ENCODE data around the gene REXO1. TPM values are rescaled to one million over a fixed set of nuclear protein-coding genes. Genes with fewer than 3 reads are reported as not detected.
A peak's percentile ranks its signal among the peaks of the same experiment; 100 is the strongest.

The REXO1 gene
- total and polyA plus RNA-seq, 2 donors from 2014 or later = 12.1 to 36.8 TPM

GRCh38 chr19:1849132-1849474 is 820 bp upstream of the REXO1 start:
- intact Hi-C loops (cut with DNase I) = no loop called here
- Histone ChIP-seq H3K9me3 (ENCODE audit: control insufficient read depth in 2 of 3, insufficient read depth in 1 of 3, low read length in 3 of 3) (no peaks in the 10 kb centered on the region), H3K4me1 (ENCODE audit: control insufficient read depth in 2 of 3, insufficient read depth in 2 of 3, low read depth in 1 of 3, low read length in 3 of 3) (peaks cover 0 to 30% (median 12%) of the 10 kb centered on the region in 3 donors), H3K27me3 (ENCODE audit: control insufficient read depth, insufficient read depth, low read length) (no peaks in the 10 kb centered on the region), H3K27ac (ENCODE audit: low read depth in 2 of 2, low read length in 2 of 2) (no peak overlapping the region), H3K4me3 (ENCODE audit: low read length in 3 of 3) (no peak overlapping the region), H3K36me3 (ENCODE audit: control insufficient read depth in 2 of 3, insufficient read depth in 3 of 3, low read length in 3 of 3) (no peaks in the 10 kb centered on the region), H3K9ac (ENCODE audit: low read length in 3 of 3) (peak overlapping the region in 1 of 3 donors; percentile 91)
- FAIRE-seq (no peak), DNase-seq (no peak)
- TF ChIP-seq CTCF (IDR thresholded peaks at IDR 0.05; ENCODE audit: borderline replicate concordance, extremely low read depth, insufficient read depth) = no peak

GRCh38 chr19:1847684-1848398 is 442 bp downstream of the REXO1 start:
- Histone ChIP-seq H3K4me3 (ENCODE audit: low read length in 3 of 3) (peak overlapping the region; percentile 75 to 88 (median 80)), H3K9me3 (ENCODE audit: control insufficient read depth in 2 of 3, insufficient read depth in 1 of 3, low read length in 3 of 3) (no peaks in the 10 kb centered on the region), H3K4me1 (ENCODE audit: control insufficient read depth in 2 of 3, insufficient read depth in 2 of 3, low read depth in 1 of 3, low read length in 3 of 3) (peaks cover 0 to 35% (median 12%) of the 10 kb centered on the region in 3 donors), H3K27ac (ENCODE audit: low read depth in 2 of 2, low read length in 2 of 2) (peak overlapping the region; percentile 17 to 22), H3K9ac (ENCODE audit: low read length in 3 of 3) (peak overlapping the region; percentile 61 to 87 (median 77)), H3K36me3 (ENCODE audit: control insufficient read depth in 2 of 3, insufficient read depth in 3 of 3, low read length in 3 of 3) (no peaks in the 10 kb centered on the region), H3K27me3 (ENCODE audit: control insufficient read depth, insufficient read depth, low read length) (no peaks in the 10 kb centered on the region)
- FAIRE-seq (no peak), DNase-seq (peak in 4 of 5 donors; percentile 26 to 85 (median 61))
- intact Hi-C loops (cut with DNase I) = no loop called here
- TF ChIP-seq CTCF (IDR thresholded peaks at IDR 0.05; ENCODE audit: borderline replicate concordance, extremely low read depth, insufficient read depth) = no peak

- Histone ChIP-seq H3K9ac (ENCODE audit: low read length in 3 of 3) (peak overlapping the region; percentile 52 to 77 (median 61)), H3K4me3 (ENCODE audit: low read length in 3 of 3) (peak overlapping the region; percentile 75 to 88 (median 80)), H3K4me1 (ENCODE audit: control insufficient read depth in 2 of 3, insufficient read depth in 2 of 3, low read depth in 1 of 3, low read length in 3 of 3) (peaks cover 0 to 36% (median 12%) of the 10 kb centered on the region in 3 donors), H3K27ac (ENCODE audit: low read depth in 2 of 2, low read length in 2 of 2) (no peak overlapping the region), H3K36me3 (ENCODE audit: control insufficient read depth in 2 of 3, insufficient read depth in 3 of 3, low read length in 3 of 3) (no peaks in the 10 kb centered on the region), H3K27me3 (ENCODE audit: control insufficient read depth, insufficient read depth, low read length) (no peaks in the 10 kb centered on the region), H3K9me3 (ENCODE audit: control insufficient read depth in 2 of 3, insufficient read depth in 1 of 3, low read length in 3 of 3) (no peaks in the 10 kb centered on the region)
- intact Hi-C loops (cut with DNase I) = no loop called here
- TF ChIP-seq CTCF (IDR thresholded peaks at IDR 0.05; ENCODE audit: borderline replicate concordance, extremely low read depth, insufficient read depth) = no peak
- FAIRE-seq (no peak), DNase-seq (no peak)
Observed at GRCh38 chr19:1847348-1847683, 967 bp downstream of the REXO1 start.
